DND-41 (cell line): ENCODE results near the gene GPR171.
"Not testable (repeated sequence)": the region's sequence is repeated elsewhere in the genome, so short reads cannot be mapped to it uniquely, and the experiment has no call there.

ENCODE experiments used
- ATAC-seq: fragments of 200-7000 bp; cut with Tn5 transposase; 3 replicates; pipeline ENCODE4 v1.9.1; 2021; ENCODE audit warnings: low read depth; ENCODE audit not compliant: insufficient read depth
- DNase-seq: peaks from one replicate; pipeline ENCODE4 v3.0.0-alpha.2; 2020
- H2AFZ ChIP-seq: 2 replicates; pipeline ENCODE4 v1.6.0; 2012; ENCODE audit warnings: low read depth, low read length
- H3K27ac ChIP-seq: 2 replicates; pipeline ENCODE4 v1.5.1; 2012; ENCODE audit warnings: low read length, inconsistent platforms
- H3K27me3 ChIP-seq: fragments of 200-600 bp; sonication (generic); 2 replicates; pipeline ENCODE4 v1.6.0; 2012; ENCODE audit warnings: low read length, mild to moderate bottlenecking, inconsistent platforms; ENCODE audit not compliant: insufficient read depth, poor library complexity
- H3K36me3 ChIP-seq: 2 replicates; pipeline ENCODE4 v1.5.1; 2012; ENCODE audit warnings: low read length, inconsistent platforms; ENCODE audit not compliant: insufficient read depth
- H3K4me1 ChIP-seq: 2 replicates; pipeline ENCODE4 v1.5.1; 2012; ENCODE audit warnings: mild to moderate bottlenecking, low read length; ENCODE audit not compliant: insufficient read depth
- H3K4me2 ChIP-seq: 2 replicates; pipeline ENCODE4 v1.6.0; 2012; ENCODE audit warnings: mild to moderate bottlenecking, moderate library complexity, low read length, inconsistent platforms; ENCODE audit not compliant: insufficient read depth
- H3K4me3 ChIP-seq, 2 experiments: fragments of 200-600 bp in 1 of 2; shearing (Covaris generic) in 1 of 2; 2 replicates each; pipeline ENCODE4 v1.5.1; 2012 to 2016; ENCODE audit warnings: inconsistent platforms in 2 of 2, low read length in 2 of 2, mild to moderate bottlenecking in 2 of 2, low read depth in 1 of 2, moderate library complexity in 1 of 2
- H3K79me2 ChIP-seq: 2 replicates; pipeline ENCODE4 v1.6.0; 2012; ENCODE audit warnings: low read length, inconsistent platforms; ENCODE audit not compliant: insufficient read depth
- H3K9ac ChIP-seq: 2 replicates; pipeline ENCODE4 v1.6.0; 2012; ENCODE audit warnings: low read depth, mild to moderate bottlenecking, inconsistent platforms, low read length, moderate library complexity
- H3K9me3 ChIP-seq: 2 replicates; pipeline ENCODE4 v1.5.1; 2012; ENCODE audit warnings: low read length, moderate library complexity, mild to moderate bottlenecking, inconsistent platforms; ENCODE audit not compliant: insufficient read depth, severe bottlenecking
- H4K20me1 ChIP-seq: 2 replicates; pipeline ENCODE4 v1.6.0; 2012; ENCODE audit warnings: low read length; ENCODE audit not compliant: insufficient read depth
- CTCF ChIP-seq: IDR thresholded peaks from 2 replicates; pipeline ENCODE4 v1.5.1; 2012; ENCODE audit warnings: borderline replicate concordance, low read length, moderate library complexity, mild to moderate bottlenecking; ENCODE audit not compliant: poor library complexity, severe bottlenecking; ENCODE audit errors: extremely low read depth
- EZH2 ChIP-seq: IDR thresholded peaks from 3 replicates; pipeline ENCODE4 v1.6.1; 2012; ENCODE audit warnings: borderline replicate concordance, low read depth, mild to moderate bottlenecking, moderate library complexity, low read length, inconsistent platforms; ENCODE audit not compliant: severe bottlenecking

GPR171 gene

GRCh38 chr3:151236316-151236715 is 33.3 kb upstream of the GPR171 start:
- Histone ChIP-seq H3K4me2 (no peak overlapping the region), H3K79me2 (no peaks in the 10 kb centered on the region), H4K20me1 (no peaks in the 10 kb centered on the region)

GRCh38 chr3:151234825-151235224 is 31.8 kb upstream of the GPR171 start:
- TF ChIP-seq EZH2 (no peak), CTCF (no peak)
- DNase-seq = no peak
- no peaks in the 10 kb centered on the region for H3K79me2 ChIP-seq
- no peak overlapping the region for H3K9ac ChIP-seq
- no peaks in the 10 kb centered on the region for H3K27me3 ChIP-seq
- no peaks in the 10 kb centered on the region for H3K9me3 ChIP-seq
- H3K36me3 ChIP-seq = no peaks in the 10 kb centered on the region
- H3K27ac ChIP-seq = no peak overlapping the region
- H2AFZ ChIP-seq = no peak overlapping the region
- H3K4me2 ChIP-seq = no peak overlapping the region
- H4K20me1 ChIP-seq = no peaks in the 10 kb centered on the region
- no peak for ATAC-seq
- H3K4me1 ChIP-seq = peaks cover 9% of the 10 kb centered on the region
- no peak overlapping the region for H3K4me3 ChIP-seq

More at GRCh38 chr3:151236316-151236715, 33.3 kb upstream of the GPR171 start:
- H3K27ac ChIP-seq = no peak overlapping the region
- no peak for ATAC-seq
- no peak for DNase-seq
- H3K27me3 ChIP-seq = no peaks in the 10 kb centered on the region
- H2AFZ ChIP-seq = no peak overlapping the region
- no peaks in the 10 kb centered on the region for H3K4me1 ChIP-seq
- H3K4me3 ChIP-seq = no peak overlapping the region
- no peak for TF ChIP-seq EZH2
- no peak for TF ChIP-seq CTCF
- no peaks in the 10 kb centered on the region for H3K9me3 ChIP-seq
- no peaks in the 10 kb centered on the region for H3K36me3 ChIP-seq
- H3K9ac ChIP-seq = no peak overlapping the region

- no peaks in the 10 kb centered on the region for H4K20me1 ChIP-seq
- no peaks in the 10 kb centered on the region for H3K9me3 ChIP-seq
- H3K4me2 ChIP-seq = no peak overlapping the region
- TF ChIP-seq CTCF (no peak), EZH2 (no peak)
- H3K36me3 ChIP-seq = no peaks in the 10 kb centered on the region
- DNase-seq (no peak), ATAC-seq (no peak)
- no peaks in the 10 kb centered on the region for H3K79me2 ChIP-seq
- no peak overlapping the region for H3K9ac ChIP-seq
- no peak overlapping the region for H3K4me3 ChIP-seq
- H2AFZ ChIP-seq = no peak overlapping the region
- H3K27me3 ChIP-seq = no peaks in the 10 kb centered on the region
- H3K27ac ChIP-seq = no peak overlapping the region
- peaks cover 18% of the 10 kb centered on the region for H3K4me1 ChIP-seq
These were observed 30.0 kb upstream of the GPR171 start for GRCh38 chr3:151232991-151233390.

- not testable (repeated sequence) for H3K79me2 ChIP-seq, H3K9ac ChIP-seq, H3K27me3 ChIP-seq, H2AFZ ChIP-seq, ATAC-seq, DNase-seq, H3K9me3 ChIP-seq, H3K36me3 ChIP-seq, H3K27ac ChIP-seq, H3K4me3 ChIP-seq, H4K20me1 ChIP-seq, H3K4me2 ChIP-seq
- peaks cover 23% of the 10 kb centered on the region for H3K4me1 ChIP-seq
These were observed 29.4 kb upstream of the GPR171 start for GRCh38 chr3:151232403-151232802.
